Mucosa of descending colon (tissue), 3 donors: Measurements from ENCODE around the gene MIB1. TPM values are rescaled to one million over a fixed set of nuclear protein-coding genes. Genes with fewer than 3 reads are reported as not detected.
"Not testable (repeated sequence)": the region's sequence is repeated elsewhere in the genome, so short reads cannot be mapped to it uniquely, and the experiment has no call there.

Experiments
- ATAC-seq: fragments of 200-7000 bp; cut with Tn5 transposase; one replicate; pipeline ENCODE4 v1.9.1; 2020; ENCODE audit warnings: mild to moderate bottlenecking, moderate library complexity
- DNase-seq, 3 donors: peaks; one replicate each; pipeline ENCODE4 v3.0.0-alpha.2; 2020
- H3K36me3 ChIP-seq: fragments of 200-600 bp; one replicate; pipeline ENCODE4 v1.8.0; 2021; ENCODE audit warnings: low read depth, mild to moderate bottlenecking
- H3K4me1 ChIP-seq: fragments of 200-600 bp; one replicate; pipeline ENCODE4 v1.8.0; 2021; ENCODE audit warnings: low read depth, mild to moderate bottlenecking
- H3K4me3 ChIP-seq: fragments of 200-600 bp; one replicate; pipeline ENCODE4 v1.8.0; 2021; ENCODE audit warnings: mild to moderate bottlenecking
- H3K9me3 ChIP-seq: fragments of 200-600 bp; one replicate; pipeline ENCODE4 v1.8.0; 2021; ENCODE audit warnings: mild to moderate bottlenecking
- CTCF ChIP-seq: fragments of 200-600 bp; IDR thresholded peaks from one replicate; pipeline ENCODE4 v1.8.0; 2022; ENCODE audit warnings: antibody characterized with exemption, mild to moderate bottlenecking
- intact Hi-C, 2 donors: fragments of 100-400 bp; cut with DNase I in 1 of 2; cut with micrococcal nuclease in 1 of 2; formaldehyde crosslinking; loops; one replicate each; pipeline versions ENCODE4 v1.11.0 to v1.11.1; 2022; cut with DNase I, micrococcal nuclease
- total RNA-seq, 3 donors: library from RNA; stranded (reverse); fragmentation: NEBNext Ultra II Directional in 2 of 3; extraction: Animal tissue kit (Norgen Biotek cat#: 25700) in 2 of 3; gene quantifications; one replicate each; pipeline versions ENCODE4 v1.2.1 to v1.2.4, GENCODE V29; 2021 to 2023
- donor health status: DM: no; HTN: no; CAD: no; lungs with moderate emphysema.
- donor health status: DM: no; HTN: no; CAD: no.
- donor health status: DM: no; HTN: yes; CAD: no.

MIB1 gene
- total RNA-seq, 3 donors from 2014 or later, result 29.0 to 45.1 (median 33.1) TPM

GRCh38 chr18:21703241-21703820 lies 37.3 kb upstream of the MIB1 start:
- DNase-seq (peak; percentile 63 to 77 (median 76)), ATAC-seq (peak; percentile 40)
- Histone ChIP-seq H3K9me3 (no peaks in the 10 kb centered on the region), H3K36me3 (no peaks in the 10 kb centered on the region), H3K4me3 (peak overlapping the region; percentile 88), H3K4me1 (peaks cover 12% of the 10 kb centered on the region)
- intact Hi-C loops, result no loop called here
- no peak for TF ChIP-seq CTCF

- H3K36me3 ChIP-seq, result no peaks in the 10 kb centered on the region
- H3K4me1 ChIP-seq, result peaks cover 6% of the 10 kb centered on the region
- DNase-seq, result peak; percentile 96 to 97 (median 97)
- peak; percentile 97 for ATAC-seq
- TF ChIP-seq CTCF, result peak; percentile 52
- H3K9me3 ChIP-seq, result no peaks in the 10 kb centered on the region
- intact Hi-C loops, result no loop called here
- H3K4me3 ChIP-seq, result peak within 1 kb of the TSS; percentile 88
Measured at GRCh38 chr18:21704603-21705364, 35.8 kb upstream of the MIB1 start, which contains the start of gene ABHD3. TSS of gene ABHD3 (minus strand) at chr18:21704774. CDS start at chr18:21704665, 109 bp downstream.

- DNase-seq (no peak), ATAC-seq (no peak)
- intact Hi-C loops, result no loop called here
- Histone ChIP-seq H3K4me1 (peaks cover 6% of the 10 kb centered on the region), H3K4me3 (no peak overlapping the region), H3K36me3 (no peaks in the 10 kb centered on the region), H3K9me3 (no peaks in the 10 kb centered on the region)
- no peak for TF ChIP-seq CTCF
Measured at GRCh38 chr18:21706386-21706865, 34.2 kb upstream of the MIB1 start.

- DNase-seq, H3K4me1 ChIP-seq, intact Hi-C loops, H3K36me3 ChIP-seq, H3K4me3 ChIP-seq, H3K9me3 ChIP-seq, ATAC-seq: not testable (repeated sequence)
Measured at GRCh38 chr18:21707130-21707529, 33.5 kb upstream of the MIB1 start.

- Histone ChIP-seq H3K4me3 (no peak overlapping the region), H3K36me3 (no peaks in the 10 kb centered on the region), H3K9me3 (no peaks in the 10 kb centered on the region), H3K4me1 (no peaks in the 10 kb centered on the region)
- DNase-seq, result no peak
- intact Hi-C loops, result no loop called here
- ATAC-seq, result no peak
- no peak for TF ChIP-seq CTCF
Measured at GRCh38 chr18:21714474-21714873, 26.1 kb upstream of the MIB1 start.

GRCh38 chr18:21722687-21723086 lies 17.9 kb upstream of the MIB1 start:
- DNase-seq (no peak), ATAC-seq (no peak)
- intact Hi-C loops, result no loop called here

More at GRCh38 chr18:21722687-21723086, 17.9 kb upstream of the MIB1 start:
- H3K4me3 ChIP-seq, result no peak overlapping the region
- H3K36me3 ChIP-seq, result no peaks in the 10 kb centered on the region
- no peaks in the 10 kb centered on the region for H3K4me1 ChIP-seq
- TF ChIP-seq CTCF, result no peak
- no peaks in the 10 kb centered on the region for H3K9me3 ChIP-seq
